NB4 (cell line): ENCODE data around the gene HDGFL3.

Experiments
- DNase-seq: peaks from one replicate; pipeline ENCODE4 v3.0.0; 2010; ENCODE audit warnings: low read depth
- H3K4me3 ChIP-seq: one replicate; pipeline ENCODE4 v1.5.1; 2011; ENCODE audit warnings: mild to moderate bottlenecking, low read depth, low read length, moderate library complexity
- CTCF ChIP-seq: IDR thresholded peaks from one replicate; pipeline ENCODE4 v1.5.1; 2012; ENCODE audit warnings: low read depth, low read length
- MAX ChIP-seq: IDR thresholded peaks from 2 replicates; pipeline ENCODE4 v1.6.1; 2011; ENCODE audit warnings: low read depth, low read length
- MYC ChIP-seq: IDR thresholded peaks from 2 replicates; pipeline ENCODE4 v1.6.1; 2011; ENCODE audit warnings: low read depth, low read length
- POLR2A ChIP-seq: IDR thresholded peaks from 2 replicates; pipeline ENCODE4 v1.6.1; 2011; ENCODE audit warnings: mild to moderate bottlenecking; ENCODE audit not compliant: insufficient read length; ENCODE audit errors: extremely low read depth

The HDGFL3 gene

GRCh38 chr15:83193721-83194120 lies 13.9 kb downstream of the HDGFL3 start:
- TF ChIP-seq POLR2A: no peak
- no peak for TF ChIP-seq CTCF
- TF ChIP-seq MYC: no peak
- no peak for TF ChIP-seq MAX
- no peak for DNase-seq
- H3K4me3 ChIP-seq: no peak overlapping the region

GRCh38 chr15:83192742-83193141 lies 14.9 kb downstream of the HDGFL3 start:
- H3K4me3 ChIP-seq: no peak overlapping the region
- DNase-seq: no peak
- no peak for TF ChIP-seq POLR2A
- TF ChIP-seq MAX: no peak
- TF ChIP-seq MYC: no peak
- no peak for TF ChIP-seq CTCF

GRCh38 chr15:83190450-83190849 lies 17.2 kb downstream of the HDGFL3 start:
- no peak for DNase-seq
- no peak overlapping the region for H3K4me3 ChIP-seq
- TF ChIP-seq MAX: no peak
- no peak for TF ChIP-seq MYC
- no peak for TF ChIP-seq POLR2A
- no peak for TF ChIP-seq CTCF

GRCh38 chr15:83185561-83185960 lies 22.1 kb downstream of the HDGFL3 start:
- no peak for DNase-seq
- no peak overlapping the region for H3K4me3 ChIP-seq
- TF ChIP-seq MAX: no peak
- TF ChIP-seq CTCF: no peak
- TF ChIP-seq MYC: no peak
- no peak for TF ChIP-seq POLR2A

- DNase-seq: no peak
- TF ChIP-seq CTCF (no peak), POLR2A (no peak), MYC (no peak), MAX (no peak)
- H3K4me3 ChIP-seq: no peak overlapping the region
Measured at GRCh38 chr15:83178869-83179325, 28.7 kb downstream of the HDGFL3 start.

- no peak for DNase-seq
- no peak overlapping the region for H3K4me3 ChIP-seq
- no peak for TF ChIP-seq MAX
Measured at GRCh38 chr15:83178390-83178789, 29.2 kb downstream of the HDGFL3 start.
